HG03159 (cell line): Measurements from ENCODE around the gene HCFC1.

Source experiments
- ATAC-seq: cut with Tn5 transposase; IDR thresholded peaks from one replicate; pipeline ENCODE4 v1.9.1; 2021; ENCODE audit warnings: mild to moderate bottlenecking, moderate library complexity; ENCODE audit not compliant: unreplicated experiment

HCFC1 gene

DNA sequence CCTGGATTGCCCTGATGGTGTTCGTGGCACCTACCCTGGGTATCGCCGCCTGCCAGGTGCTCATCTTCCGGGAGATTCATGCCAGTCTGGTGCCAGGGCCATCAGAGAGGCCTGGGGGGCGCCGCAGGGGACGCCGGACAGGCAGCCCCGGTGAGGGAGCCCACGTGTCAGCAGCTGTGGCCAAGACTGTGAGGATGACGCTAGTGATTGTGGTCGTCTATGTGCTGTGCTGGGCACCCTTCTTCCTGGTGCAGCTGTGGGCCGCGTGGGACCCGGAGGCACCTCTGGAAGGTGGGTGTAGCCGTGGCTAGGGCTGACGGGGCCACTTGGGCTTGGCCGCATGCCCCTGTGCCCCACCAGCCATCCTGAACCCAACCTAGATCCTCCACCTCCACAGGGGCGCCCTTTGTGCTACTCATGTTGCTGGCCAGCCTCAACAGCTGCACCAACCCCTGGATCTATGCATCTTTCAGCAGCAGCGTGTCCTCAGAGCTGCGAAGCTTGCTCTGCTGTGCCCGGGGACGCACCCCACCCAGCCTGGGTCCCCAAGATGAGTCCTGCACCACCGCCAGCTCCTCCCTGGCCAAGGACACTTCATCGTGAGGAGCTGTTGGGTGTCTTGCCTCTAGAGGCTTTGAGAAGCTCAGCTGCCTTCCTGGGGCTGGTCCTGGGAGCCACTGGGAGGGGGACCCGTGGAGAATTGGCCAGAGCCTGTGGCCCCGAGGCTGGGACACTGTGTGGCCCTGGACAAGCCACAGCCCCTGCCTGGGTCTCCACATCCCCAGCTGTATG lies 65.3 kb downstream of the HCFC1 start:
- ATAC-seq: no peak

DNA sequence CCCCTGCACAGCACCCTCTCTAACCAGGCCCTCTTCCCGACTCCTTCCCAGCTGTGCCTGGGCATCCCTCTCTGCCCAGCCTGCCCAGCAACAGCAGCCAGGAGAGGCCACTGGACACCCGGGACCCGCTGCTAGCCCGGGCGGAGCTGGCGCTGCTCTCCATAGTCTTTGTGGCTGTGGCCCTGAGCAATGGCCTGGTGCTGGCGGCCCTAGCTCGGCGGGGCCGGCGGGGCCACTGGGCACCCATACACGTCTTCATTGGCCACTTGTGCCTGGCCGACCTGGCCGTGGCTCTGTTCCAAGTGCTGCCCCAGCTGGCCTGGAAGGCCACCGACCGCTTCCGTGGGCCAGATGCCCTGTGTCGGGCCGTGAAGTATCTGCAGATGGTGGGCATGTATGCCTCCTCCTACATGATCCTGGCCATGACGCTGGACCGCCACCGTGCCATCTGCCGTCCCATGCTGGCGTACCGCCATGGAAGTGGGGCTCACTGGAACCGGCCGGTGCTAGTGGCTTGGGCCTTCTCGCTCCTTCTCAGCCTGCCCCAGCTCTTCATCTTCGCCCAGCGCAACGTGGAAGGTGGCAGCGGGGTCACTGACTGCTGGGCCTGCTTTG lies 66.0 kb downstream of the HCFC1 start:
- no peak for ATAC-seq

DNA sequence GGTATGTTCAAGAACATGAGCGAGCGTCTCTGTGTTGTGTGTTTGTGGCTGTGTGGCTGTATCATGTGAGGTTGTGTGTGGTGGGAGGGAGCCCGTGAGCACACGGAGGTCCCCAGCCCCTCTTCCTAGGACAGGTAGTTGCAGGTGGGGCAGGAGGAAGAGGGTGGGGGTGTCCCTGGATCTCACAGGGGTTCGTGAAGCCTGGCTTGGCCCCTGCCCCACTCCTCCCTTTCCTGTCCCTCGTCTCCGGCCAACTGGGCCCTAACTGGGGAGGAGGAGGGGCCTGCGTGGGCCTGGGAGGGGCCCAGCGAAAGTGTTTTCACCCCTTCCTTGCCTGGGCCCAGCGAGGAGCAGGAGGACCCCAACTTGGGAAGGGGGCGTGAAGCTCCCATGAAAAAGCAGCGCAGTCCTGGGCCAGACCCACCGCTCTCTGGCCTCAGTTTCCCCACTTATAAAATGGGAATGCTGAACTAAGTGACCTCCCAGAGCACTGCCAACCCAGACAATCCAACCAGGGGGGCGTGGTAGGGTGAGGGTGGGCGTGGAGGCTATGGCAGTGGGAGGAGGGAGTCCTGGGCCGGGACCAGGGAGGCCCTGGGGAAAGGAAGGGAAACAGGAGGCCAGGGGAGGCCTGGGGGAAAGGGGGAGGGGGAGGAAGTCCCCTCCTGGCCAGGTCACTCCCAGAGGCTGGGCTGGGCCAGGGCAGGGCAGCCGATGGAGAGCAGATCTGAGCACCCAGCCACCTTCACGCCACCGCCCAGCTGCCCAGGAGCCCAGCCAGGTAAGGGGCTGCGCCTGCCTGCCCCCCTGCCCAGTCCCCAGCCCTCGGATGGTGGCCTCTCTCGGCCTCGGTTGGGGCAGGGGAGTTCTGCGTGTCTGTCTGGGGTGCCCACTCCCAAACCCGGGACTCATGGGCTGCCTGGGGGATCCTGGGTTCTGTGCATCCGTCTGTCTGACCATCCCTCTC lies 67.3 kb downstream of the HCFC1 start, which contains the start of gene AVPR2:
TSS of gene AVPR2 (plus strand) at position 683 of the 967 bp plus-strand sequence. CDS start 473 bp downstream, outside the sequence.
- ATAC-seq: no peak

DNA sequence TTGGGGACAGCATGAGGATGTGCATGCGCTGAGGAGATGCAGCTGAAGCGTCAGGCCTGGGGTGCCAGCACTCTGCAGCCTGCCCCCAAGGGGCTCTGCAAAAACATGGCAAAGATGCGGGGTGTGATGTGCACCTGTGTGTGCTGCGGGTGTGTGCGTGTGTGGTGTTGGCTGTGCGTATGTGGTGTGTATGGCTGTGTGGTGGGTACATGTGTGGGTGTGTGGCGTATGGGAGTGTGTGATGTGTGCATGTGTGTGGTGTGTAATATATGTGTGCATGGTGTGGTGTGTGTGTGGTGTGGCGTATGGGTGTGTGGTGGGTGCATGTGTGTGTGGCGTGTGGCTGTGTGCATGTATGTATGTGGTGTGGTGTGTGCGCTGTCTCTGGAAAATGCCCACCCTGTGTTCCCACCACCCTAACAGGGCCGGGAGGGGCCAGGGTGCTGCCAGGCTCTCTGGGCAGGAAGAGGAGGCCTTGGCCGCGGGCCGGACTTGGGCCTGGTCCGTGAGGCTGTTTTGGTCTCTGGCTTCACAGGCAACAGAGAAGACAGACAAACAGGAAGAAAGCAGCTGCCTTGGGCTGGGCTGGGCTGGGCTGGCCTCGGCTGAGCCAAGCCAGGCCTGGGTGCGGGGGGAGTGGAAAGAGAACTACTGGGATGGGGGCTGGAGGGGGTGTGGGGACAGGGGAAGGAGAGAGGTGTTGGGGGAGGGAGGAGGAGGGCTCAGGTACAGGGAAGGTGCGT lies 68.2 kb downstream of the HCFC1 start:
- ATAC-seq: no peak

DNA sequence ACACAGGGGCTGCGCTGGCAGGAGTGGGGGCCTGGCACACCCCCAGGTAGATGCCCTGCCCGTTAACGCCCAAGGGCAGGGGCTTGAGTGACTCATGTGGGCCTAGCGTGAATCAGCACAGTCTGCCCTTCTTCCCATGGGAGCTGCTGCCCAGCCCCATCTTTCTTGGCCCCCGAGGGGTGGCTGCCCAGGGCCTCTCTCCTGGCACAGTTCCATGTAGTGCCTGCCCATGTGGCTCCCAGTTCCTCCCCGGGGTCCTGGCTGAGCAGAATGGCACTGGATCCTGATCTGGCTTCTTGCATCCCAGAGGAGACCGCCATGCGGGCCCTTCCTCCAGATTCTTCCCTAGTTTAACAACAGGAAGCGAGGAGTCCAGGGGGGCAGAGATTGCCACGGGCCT lies 69.2 kb downstream of the HCFC1 start:
- no peak for ATAC-seq

DNA sequence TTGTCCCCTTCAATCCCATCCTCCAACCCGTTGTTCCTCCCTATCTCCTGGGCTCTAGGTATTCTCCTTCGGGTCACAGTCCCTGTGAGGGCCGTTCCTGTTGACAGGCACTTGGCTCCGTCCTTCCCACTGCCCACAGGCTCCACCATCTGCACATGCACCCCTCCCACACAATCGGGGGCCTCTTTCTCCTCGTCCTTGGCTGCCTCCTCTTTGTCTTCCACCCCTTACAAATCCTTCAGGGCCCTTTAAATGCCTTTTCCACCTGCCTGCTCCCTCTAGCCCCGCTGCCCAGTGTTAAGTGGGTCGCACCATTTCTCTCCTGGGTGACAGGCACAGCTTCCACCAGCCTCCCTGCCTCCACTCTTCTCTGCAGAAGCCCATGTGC lies 69.9 kb downstream of the HCFC1 start:
- no peak for ATAC-seq

DNA sequence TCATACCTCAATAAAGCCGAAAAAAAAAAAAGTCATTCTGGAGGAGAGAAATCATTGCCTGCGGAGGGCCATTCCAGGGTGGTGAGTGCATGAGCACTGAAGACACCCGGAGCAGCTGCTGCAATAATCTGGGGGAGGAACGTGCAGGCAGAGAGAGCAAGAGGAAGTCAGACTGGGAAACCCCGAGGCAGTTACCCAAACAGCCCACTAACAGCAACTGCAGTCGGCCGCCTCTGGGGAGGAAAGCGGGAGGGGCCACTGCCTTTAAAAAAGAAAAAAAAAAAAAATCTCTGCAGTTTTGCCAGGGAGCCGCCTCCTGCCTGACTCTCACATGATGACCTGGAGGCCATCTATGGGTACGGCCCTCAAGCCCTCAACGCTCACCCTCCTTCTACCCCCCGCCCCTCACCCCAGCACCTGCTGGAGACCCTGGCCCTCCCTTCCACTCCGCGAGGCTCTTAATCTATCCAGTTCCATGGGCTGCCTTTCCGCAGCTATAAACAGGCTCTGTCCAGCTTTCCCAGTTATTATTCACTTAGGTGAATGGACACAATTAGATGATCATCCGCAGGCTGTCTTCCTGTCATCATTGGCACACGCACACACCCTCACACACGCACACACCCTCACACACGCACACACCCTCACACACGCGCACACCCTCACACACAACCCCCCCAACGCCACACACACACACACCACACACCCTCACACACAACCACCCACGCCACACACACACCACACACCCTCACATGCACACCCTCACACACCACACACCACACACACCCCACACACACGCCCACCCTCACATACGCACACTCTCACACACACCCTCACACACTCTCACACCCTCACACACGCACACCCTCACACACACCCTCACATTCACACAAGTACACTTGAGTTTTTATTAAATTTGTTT lies 70.5 kb downstream of the HCFC1 start:
- peak; percentile 59 for ATAC-seq

DNA sequence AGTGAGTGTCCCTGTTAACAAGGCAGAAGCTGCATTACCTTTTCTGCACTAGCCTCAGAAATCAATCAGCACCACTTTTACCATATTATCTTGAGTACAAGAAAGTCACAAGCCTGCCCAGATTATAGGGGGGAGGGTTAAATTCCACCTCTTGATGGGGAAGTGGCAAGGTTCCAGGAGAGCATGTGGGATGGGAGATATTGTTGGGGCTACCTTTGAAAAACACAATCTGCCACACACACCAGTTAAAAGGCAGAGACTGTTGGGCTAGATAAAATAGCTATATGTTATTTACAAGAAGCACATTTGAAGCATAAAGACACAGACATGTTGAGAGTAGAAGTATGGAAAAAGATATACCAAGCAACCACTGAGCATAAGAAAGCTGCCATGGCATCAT lies 73.7 kb downstream of the HCFC1 start:
- ATAC-seq: no peak
